Measurements from ENCODE around the gene ZSCAN5A. TPM values are rescaled to one million over a fixed set of nuclear protein-coding genes. Genes with fewer than 3 reads are reported as not detected.
A peak's percentile ranks its signal among the peaks of the same experiment; 100 is the strongest.
"Not testable (repeated sequence)": the region's sequence is repeated elsewhere in the genome, so short reads cannot be mapped to it uniquely, and the experiment has no call there.

ZSCAN5A gene
- total and polyA plus RNA-seq, 9 of the 15 experiments (the other 6 are each of a cell fraction or from before 2014, with no cell fraction given): 5.8 to 15.3 (median 11.8) TPM

DNA sequence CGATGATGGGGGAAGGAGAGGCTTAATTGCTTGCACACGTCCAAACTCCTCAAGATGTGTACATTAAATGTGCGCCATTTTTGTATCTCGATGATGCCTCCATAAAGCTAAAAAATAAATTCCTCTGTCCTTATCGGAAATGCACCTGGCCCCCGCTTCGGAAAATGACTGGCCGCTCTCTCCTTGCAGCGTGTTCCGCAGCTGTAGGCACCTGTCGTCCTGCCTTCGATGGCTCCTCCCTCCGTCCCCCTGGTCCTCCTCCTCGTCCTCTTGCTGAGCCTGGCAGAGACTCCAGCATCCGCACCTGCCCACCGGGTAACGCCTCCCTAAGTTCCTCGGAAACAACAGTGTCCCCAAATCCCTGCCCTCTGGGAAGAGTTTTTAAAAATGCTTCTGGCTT lies 137.8 kb downstream of the ZSCAN5A start:
- H3K9ac ChIP-seq (ENCODE audit: insufficient read depth in 1 of 2, low read depth in 2 of 2, low read length in 2 of 2): no peak overlapping the region; a peak in 1 of 4 replicates
- no peaks in the 10 kb centered on the region for H3K9me1 ChIP-seq (ENCODE audit: control insufficient read depth, insufficient read depth, low read length)
- TF ChIP-seq, protein P1, sequence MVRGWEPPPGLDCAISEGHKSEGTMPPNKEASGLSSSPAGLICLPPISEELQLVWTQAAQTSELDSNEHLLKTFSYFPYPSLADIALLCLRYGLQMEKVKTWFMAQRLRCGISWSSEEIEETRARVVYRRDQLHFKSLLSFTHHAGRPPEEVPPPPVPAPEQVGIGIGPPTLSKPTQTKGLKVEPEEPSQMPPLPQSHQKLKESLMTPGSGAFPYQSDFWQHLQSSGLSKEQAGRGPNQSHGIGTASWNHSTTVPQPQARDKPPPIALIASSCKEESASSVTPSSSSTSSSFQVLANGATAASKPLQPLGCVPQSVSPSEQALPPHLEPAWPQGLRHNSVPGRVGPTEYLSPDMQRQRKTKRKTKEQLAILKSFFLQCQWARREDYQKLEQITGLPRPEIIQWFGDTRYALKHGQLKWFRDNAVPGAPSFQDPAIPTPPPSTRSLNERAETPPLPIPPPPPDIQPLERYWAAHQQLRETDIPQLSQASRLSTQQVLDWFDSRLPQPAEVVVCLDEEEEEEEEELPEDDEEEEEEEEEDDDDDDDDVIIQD (CRISPR knock-in tag; IDR thresholded peaks at IDR 0.05): no peak
- no peak for TF ChIP-seq PML (IDR thresholded peaks at IDR 0.05; ENCODE audit: low read length)
- no peak for TF ChIP-seq NFATC3 (IDR thresholded peaks at IDR 0.05)
- H3K36me3 ChIP-seq (ENCODE audit: control insufficient read depth, insufficient read depth, low read length): no peaks in the 10 kb centered on the region
- FAIRE-seq: no peak
- ChIA-PET POLR2A (interaction anchor here (0.6 to 0.7 kb wide), 2 partner anchors 59 to 199 kb away, joined by 3 read pairs; no protein-coding TSS in a partner anchor), CTCF (ENCODE audit: low intra/inter-chr PET ratio) (no interaction called here)
- no peak overlapping the region for H3K27ac ChIP-seq (ENCODE audit: extremely low read depth, low read depth, low read length)
- BruUV-seq (replicated peaks): no TSS peak
- 24% methylated on average over 17 of the region's 18 CpGs for WGBS (ENCODE audit: insufficient coverage, low coverage, missing lambda C conversion rate)
- H3K4me2 ChIP-seq (ENCODE audit: insufficient read depth, low read length): no peak overlapping the region
- intact Hi-C loops (cut with micrococcal nuclease) (no loop called here), in situ Hi-C loops (cut with MboI) (no loop called here)
- no peaks in the 10 kb centered on the region for H3K79me2 ChIP-seq (ENCODE audit: control insufficient read depth, insufficient read depth, low read length)
- ATAC-seq: no peak
- H3K4me1 ChIP-seq (replicated peaks in 1 of 2; ENCODE audit: control insufficient read depth in 2 of 2, insufficient read depth in 2 of 2, low read length in 2 of 2): peaks cover 5 to 21% of the 10 kb centered on the region in 2 experiments; a peak in 3 of 5 replicates
- H2AFZ ChIP-seq (ENCODE audit: low read depth, low read length): no peak overlapping the region
- no peaks in the 10 kb centered on the region for H3K9me3 ChIP-seq (replicated peaks; ENCODE audit: control insufficient read depth, insufficient read depth, low read depth, low read length)
- no peak overlapping the region for H3K4me3 ChIP-seq
- DNase-seq (ENCODE audit: extremely low read depth in 1 of 4, low spot score in 3 of 4): no peak
- peaks cover 3 to 33% of the 10 kb centered on the region in 2 experiments for H3K27me3 ChIP-seq (ENCODE audit: control insufficient read depth in 2 of 2, insufficient read depth in 2 of 2, low read length in 2 of 2)
- no peaks in the 10 kb centered on the region for H4K20me1 ChIP-seq (replicated peaks; ENCODE audit: control insufficient read depth, insufficient read depth, low read length)

DNA sequence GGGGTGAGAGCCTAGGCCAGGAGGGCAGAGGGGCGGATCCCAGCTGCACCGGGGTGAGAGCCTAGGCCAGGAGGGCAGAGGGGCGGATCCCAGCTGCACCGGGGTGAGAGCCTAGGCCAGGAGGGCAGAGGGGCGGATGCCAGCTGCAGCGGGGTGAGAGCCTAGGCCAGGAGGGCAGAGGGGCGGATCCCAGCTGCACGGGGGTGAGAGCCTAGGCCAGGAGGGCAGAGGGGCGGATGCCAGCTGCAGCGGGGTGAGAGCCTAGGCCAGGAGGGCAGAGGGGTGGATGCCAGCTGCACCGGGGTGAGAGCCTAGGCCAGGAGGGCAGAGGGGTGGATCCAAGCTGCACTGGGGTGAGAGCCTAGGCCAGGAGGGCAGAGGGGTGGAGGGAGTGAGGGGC lies 138.3 kb downstream of the ZSCAN5A start:
- FAIRE-seq; H3K36me3 ChIP-seq (ENCODE audit: control insufficient read depth, insufficient read depth, low read length); intact Hi-C loops (cut with micrococcal nuclease); H3K9me1 ChIP-seq (ENCODE audit: control insufficient read depth, insufficient read depth, low read length); H3K4me2 ChIP-seq (ENCODE audit: insufficient read depth, low read length); ATAC-seq; in situ Hi-C loops (cut with MboI); BruUV-seq (replicated peaks); DNase-seq (ENCODE audit: extremely low read depth in 1 of 4, low spot score in 3 of 4); H2AFZ ChIP-seq (ENCODE audit: low read depth, low read length); H3K9me3 ChIP-seq (replicated peaks; ENCODE audit: control insufficient read depth, insufficient read depth, low read depth, low read length); CTCF ChIA-PET (ENCODE audit: low intra/inter-chr PET ratio); H3K4me3 ChIP-seq; H3K9ac ChIP-seq (ENCODE audit: insufficient read depth in 1 of 2, low read depth in 2 of 2, low read length in 2 of 2); H3K27ac ChIP-seq (ENCODE audit: extremely low read depth, low read depth, low read length); H4K20me1 ChIP-seq (replicated peaks; ENCODE audit: control insufficient read depth, insufficient read depth, low read length); H3K79me2 ChIP-seq (ENCODE audit: control insufficient read depth, insufficient read depth, low read length): not testable (repeated sequence)
- Histone ChIP-seq H3K4me1 (replicated peaks in 1 of 2; ENCODE audit: control insufficient read depth in 2 of 2, insufficient read depth in 2 of 2, low read length in 2 of 2) (peaks cover 5 to 23% of the 10 kb centered on the region in 2 experiments; a peak in 3 of 5 replicates), H3K27me3 (ENCODE audit: control insufficient read depth in 2 of 2, insufficient read depth in 2 of 2, low read length in 2 of 2) (peaks cover 0 to 31% of the 10 kb centered on the region in 2 experiments; a peak in 4 of 5 replicates)
- POLR2A ChIA-PET: interaction anchor here (0.6 to 0.7 kb wide), 2 partner anchors 58 to 200 kb away, joined by 3 read pairs; no protein-coding TSS in a partner anchor
- WGBS (ENCODE audit: insufficient coverage, low coverage, missing lambda C conversion rate): 42% methylated on average over 3 of the region's 11 CpGs

DNA sequence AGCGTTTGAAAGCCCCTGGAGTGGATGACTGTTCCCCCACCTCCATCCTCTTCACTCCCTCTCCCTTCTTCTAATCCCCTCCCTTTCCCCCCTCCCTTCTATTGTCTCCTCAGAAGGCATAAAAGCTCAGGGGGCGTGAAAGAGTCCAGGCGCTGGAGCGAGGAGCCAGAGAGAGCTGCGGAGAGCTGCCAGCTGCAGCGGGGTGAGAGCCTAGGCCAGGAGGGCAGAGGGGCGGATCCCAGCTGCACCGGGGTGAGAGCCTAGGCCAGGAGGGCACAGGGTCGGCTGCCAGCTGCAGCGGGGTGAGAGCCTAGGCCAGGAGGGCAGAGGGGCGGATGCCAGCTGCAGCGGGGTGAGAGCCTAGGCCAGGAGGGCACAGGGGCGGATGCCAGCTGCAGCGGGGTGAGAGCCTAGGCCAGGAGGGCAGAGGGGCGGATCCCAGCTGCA lies 138.8 kb downstream of the ZSCAN5A start, which contains the start of gene GALP:
Gene GALP (plus strand): TSS at position 148 of the 447 bp plus-strand sequence. CDS start 1,101 bp downstream, outside the sequence.
- not testable (repeated sequence) for FAIRE-seq, ATAC-seq
- WGBS (ENCODE audit: insufficient coverage, low coverage, missing lambda C conversion rate): 21% methylated on average over 12 of the region's 15 CpGs

More for the DNA sequence above, 138.8 kb downstream of the ZSCAN5A start, which contains the start of gene GALP:
- Histone ChIP-seq H3K4me2 (ENCODE audit: insufficient read depth, low read length) (peak within 1 kb of the TSS; percentile 26; the same call in 1 of the 2 replicates), H3K4me1 (replicated peaks in 1 of 2; ENCODE audit: control insufficient read depth in 2 of 2, insufficient read depth in 2 of 2, low read length in 2 of 2) (peaks cover 5 to 23% of the 10 kb centered on the region in 2 experiments; a peak in 3 of 5 replicates), H3K9ac (ENCODE audit: insufficient read depth in 1 of 2, low read depth in 2 of 2, low read length in 2 of 2) (peak within 1 kb of the TSS in 1 of 2 experiments; percentile 52; a peak in 2 of 4 replicates), H3K27me3 (ENCODE audit: control insufficient read depth in 2 of 2, insufficient read depth in 2 of 2, low read length in 2 of 2) (peaks cover 0 to 31% of the 10 kb centered on the region in 2 experiments; a peak in 4 of 5 replicates)
- H3K79me2 ChIP-seq (ENCODE audit: control insufficient read depth, insufficient read depth, low read length); H3K36me3 ChIP-seq (ENCODE audit: control insufficient read depth, insufficient read depth, low read length); CTCF ChIA-PET (ENCODE audit: low intra/inter-chr PET ratio); H2AFZ ChIP-seq (ENCODE audit: low read depth, low read length); H3K9me1 ChIP-seq (ENCODE audit: control insufficient read depth, insufficient read depth, low read length); in situ Hi-C loops (cut with MboI); POLR2A ChIA-PET; intact Hi-C loops (cut with micrococcal nuclease); DNase-seq (ENCODE audit: extremely low read depth in 1 of 4, low spot score in 3 of 4); BruUV-seq (replicated peaks); H3K4me3 ChIP-seq; H4K20me1 ChIP-seq (replicated peaks; ENCODE audit: control insufficient read depth, insufficient read depth, low read length); H3K27ac ChIP-seq (ENCODE audit: extremely low read depth, low read depth, low read length); H3K9me3 ChIP-seq (replicated peaks; ENCODE audit: control insufficient read depth, insufficient read depth, low read depth, low read length): not testable (repeated sequence)

All from K562 (cell line).